Neural crest cell (in vitro differentiated cells): Measurements from ENCODE around the gene CTXN2. TPM values are rescaled to one million over a fixed set of nuclear protein-coding genes. Genes with fewer than 3 reads are reported as not detected.

ENCODE experiments used
- DNase-seq: peaks from one replicate; pipeline ENCODE4 v3.0.0; 2021; ENCODE audit warnings: low read depth, mixed read lengths, low spot score
- H3K27ac Mint-ChIP-seq: one replicate; pipeline ENCODE4 v1.8.0; 2021; ENCODE audit warnings: mild to moderate bottlenecking, mixed read lengths; ENCODE audit not compliant: unreplicated experiment
- H3K27me3 Mint-ChIP-seq: 2 replicates; pipeline ENCODE4 v1.8.0; 2021; ENCODE audit warnings: low read depth, mild to moderate bottlenecking, mixed read lengths
- H3K36me3 Mint-ChIP-seq: 2 replicates; pipeline ENCODE4 v1.8.0; 2021; ENCODE audit warnings: low read depth, mild to moderate bottlenecking, mixed read lengths
- H3K4me1 Mint-ChIP-seq: 2 replicates; pipeline ENCODE4 v1.8.0; 2021; ENCODE audit warnings: mixed read lengths
- H3K4me3 Mint-ChIP-seq: one replicate; pipeline ENCODE4 v1.8.0; 2021; ENCODE audit warnings: mild to moderate bottlenecking, mixed read lengths
- H3K9me3 Mint-ChIP-seq: 2 replicates; pipeline ENCODE4 v1.8.0; 2021; ENCODE audit warnings: mixed read lengths
- CTCF ChIP-seq: fragments of 200-600 bp; sonication (generic); conservative IDR thresholded peaks from 2 replicates; pipeline ENCODE4 v1.5.0; 2021; ENCODE audit warnings: antibody characterized with exemption, mild to moderate bottlenecking
- total RNA-seq: library from RNA; stranded (reverse); gene quantifications from 2 replicates; pipeline ENCODE4 v1.2.1, GENCODE V29; 2021

Gene CTXN2
- total RNA-seq, 1 donor from 2014 or later: 0.26 TPM

- Mint-ChIP-seq H3K27me3 (peaks cover 8% of the 10 kb centered on the region), H3K36me3 (no peaks in the 10 kb centered on the region), H3K4me3 (no peak within 1 kb of the TSS), H3K27ac (no peak within 1 kb of the TSS), H3K9me3 (no peaks in the 10 kb centered on the region), H3K4me1 (no peaks in the 10 kb centered on the region)
- DNase-seq: no peak
- TF ChIP-seq CTCF: no peak
Observed at GRCh38 chr15:48205981-48206380, 14.5 kb downstream of the CTXN2 start, which contains the start of gene SLC12A1. Gene SLC12A1, plus strand, starts transcription at chr15:48206302. Its CDS starts 1,418 bp downstream, at chr15:48207720.

DNA sequence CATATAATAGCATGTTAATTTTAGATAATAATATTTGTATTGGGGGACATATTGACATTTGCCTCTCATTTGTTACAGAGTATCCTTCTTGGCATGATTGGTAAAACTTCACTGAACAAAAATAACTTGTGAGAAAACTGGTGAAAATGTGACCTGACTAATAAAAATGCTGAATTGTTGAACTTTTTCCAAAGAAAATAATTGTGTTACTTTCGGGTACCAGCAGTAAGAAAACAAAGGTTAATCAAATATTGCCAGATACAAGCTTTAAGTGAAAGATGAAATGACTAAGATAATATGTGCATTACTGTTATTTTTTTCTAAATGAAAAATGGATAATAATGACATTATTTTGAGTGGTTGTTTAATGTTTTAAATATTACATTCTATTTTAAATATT, 29.8 kb downstream of the CTXN2 start:
- Mint-ChIP-seq H3K9me3 (no peaks in the 10 kb centered on the region), H3K4me3 (no peak overlapping the region), H3K27ac (no peak overlapping the region), H3K4me1 (no peaks in the 10 kb centered on the region), H3K36me3 (no peaks in the 10 kb centered on the region), H3K27me3 (peaks cover 10% of the 10 kb centered on the region)
- no peak for DNase-seq
- no peak for TF ChIP-seq CTCF

DNA sequence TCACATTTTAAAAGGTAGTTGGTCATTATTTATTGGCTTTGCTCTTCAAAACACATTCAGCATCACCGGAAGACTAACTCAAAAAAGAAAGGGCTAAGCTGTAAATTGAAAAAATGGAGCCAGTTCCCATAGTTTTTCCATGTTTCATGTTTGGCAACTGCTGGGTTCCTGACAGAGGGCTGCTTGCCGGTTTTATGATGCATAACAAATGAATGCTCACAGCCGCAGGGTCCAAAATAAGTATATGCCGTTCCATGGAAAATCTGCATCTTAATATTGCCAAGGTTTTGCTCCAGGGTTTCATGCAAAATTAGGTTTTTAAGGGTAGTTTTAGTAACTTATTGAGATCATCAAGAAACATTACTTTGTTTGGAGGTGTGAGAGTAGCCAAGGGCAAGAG, 30.4 kb downstream of the CTXN2 start:
- TF ChIP-seq CTCF: no peak
- Mint-ChIP-seq H3K27me3 (peaks cover 10% of the 10 kb centered on the region), H3K4me3 (no peak overlapping the region), H3K9me3 (no peaks in the 10 kb centered on the region), H3K27ac (no peak overlapping the region), H3K36me3 (no peaks in the 10 kb centered on the region), H3K4me1 (no peaks in the 10 kb centered on the region)
- no peak for DNase-seq

DNA sequence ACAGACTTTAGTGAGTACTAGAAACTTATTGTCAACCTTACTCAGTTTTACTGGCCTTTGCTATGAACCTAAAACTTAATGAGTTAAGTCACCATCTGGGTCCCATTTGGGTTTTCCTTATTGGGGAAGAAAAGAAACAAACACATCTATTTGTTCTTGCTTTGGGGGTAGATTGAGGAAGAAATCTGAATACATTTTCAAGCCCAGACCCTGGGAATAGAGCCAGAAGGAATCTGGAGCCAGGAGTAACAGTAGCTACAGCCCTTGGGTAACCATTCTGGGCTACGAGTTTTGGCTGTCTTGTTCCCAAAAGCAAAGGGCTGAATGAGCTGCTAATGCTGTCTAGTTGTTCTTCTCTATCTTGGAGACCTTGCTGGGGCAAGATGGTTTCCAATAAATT, 31.2 kb downstream of the CTXN2 start:
- Mint-ChIP-seq H3K4me1 (no peaks in the 10 kb centered on the region), H3K36me3 (no peaks in the 10 kb centered on the region), H3K4me3 (no peak overlapping the region), H3K9me3 (peaks cover under 1% of the 10 kb centered on the region), H3K27ac (no peak overlapping the region), H3K27me3 (peaks cover 10% of the 10 kb centered on the region)
- DNase-seq: no peak
- TF ChIP-seq CTCF: no peak

- peaks cover 10% of the 10 kb centered on the region for H3K27me3 Mint-ChIP-seq
- no peak for TF ChIP-seq CTCF
- H3K36me3 Mint-ChIP-seq: no peaks in the 10 kb centered on the region
- no peak overlapping the region for H3K4me3 Mint-ChIP-seq
- H3K4me1 Mint-ChIP-seq: no peaks in the 10 kb centered on the region
- no peak for DNase-seq
- peaks cover 3% of the 10 kb centered on the region for H3K9me3 Mint-ChIP-seq
- no peak overlapping the region for H3K27ac Mint-ChIP-seq
Observed at GRCh38 chr15:48225771-48226170, 34.3 kb downstream of the CTXN2 start.

GRCh38 chr15:48230498-48230897, 39.0 kb downstream of the CTXN2 start:
- no peaks in the 10 kb centered on the region for H3K36me3 Mint-ChIP-seq
- H3K27ac Mint-ChIP-seq: no peak overlapping the region
- H3K4me1 Mint-ChIP-seq: no peaks in the 10 kb centered on the region
- peaks cover 6% of the 10 kb centered on the region for H3K27me3 Mint-ChIP-seq
- no peak for TF ChIP-seq CTCF
- H3K4me3 Mint-ChIP-seq: no peak overlapping the region
- no peak for DNase-seq
- peaks cover 3% of the 10 kb centered on the region for H3K9me3 Mint-ChIP-seq
